Measurements from ENCODE around the gene PFKFB3. TPM values are rescaled to one million over a fixed set of nuclear protein-coding genes. Genes with fewer than 3 reads are reported as not detected.

PFKFB3 gene
- total RNA-seq, 1 donor from 2014 or later = 52.4 TPM

DNA sequence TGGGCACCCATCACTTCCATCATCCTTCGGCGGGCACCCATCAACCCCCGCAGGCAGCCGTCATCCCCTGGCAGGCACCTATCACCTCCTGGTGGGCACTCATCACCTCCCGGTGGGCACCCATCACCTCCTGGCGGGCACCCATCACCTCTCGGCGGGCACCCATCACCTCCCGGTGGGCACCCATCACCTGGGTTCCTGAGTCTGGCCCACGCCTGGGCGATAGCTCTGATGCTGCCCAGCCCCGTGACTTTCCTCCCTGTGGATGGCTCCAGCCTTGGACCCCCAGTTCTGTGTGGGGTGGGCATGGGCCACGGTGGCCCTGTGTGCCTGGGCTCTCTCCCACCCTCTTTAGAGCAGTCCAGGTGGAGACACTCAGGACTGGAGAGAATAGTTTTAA is 29.0 kb downstream of the PFKFB3 start:
- Histone ChIP-seq H3K4me2 (ENCODE audit: low read length) (no peak overlapping the region), H3K79me2 (ENCODE audit: insufficient read depth, low read length) (peaks cover 25% of the 10 kb centered on the region), H2AFZ (ENCODE audit: low read depth, low read length) (no peak overlapping the region), H3K4me1 (ENCODE audit: insufficient read depth, low read length) (peaks cover 25% of the 10 kb centered on the region), H3K9me3 (ENCODE audit: insufficient read depth, low read depth, low read length) (no peaks in the 10 kb centered on the region), H3K9ac (ENCODE audit: low read length) (no peak overlapping the region), H3K36me3 (ENCODE audit: insufficient read depth, low read length) (peaks cover 31% of the 10 kb centered on the region), H4K20me1 (ENCODE audit: insufficient read depth, low read length) (peaks cover 21% of the 10 kb centered on the region), H3K27ac (ENCODE audit: low read depth, low read length) (no peak overlapping the region), H3K27me3 (ENCODE audit: insufficient read depth, low read length) (no peaks in the 10 kb centered on the region), H3K4me3 (ENCODE audit: insufficient read depth, low read depth, low read length) (no peak overlapping the region)
- H3K27me3 Mint-ChIP-seq (ENCODE audit: low read depth, unreplicated experiment) = no peaks in the 10 kb centered on the region
- H3K36me3 Mint-ChIP-seq (ENCODE audit: low read depth, unreplicated experiment) = peaks cover 39% of the 10 kb centered on the region
- TF ChIP-seq, protein P1, sequence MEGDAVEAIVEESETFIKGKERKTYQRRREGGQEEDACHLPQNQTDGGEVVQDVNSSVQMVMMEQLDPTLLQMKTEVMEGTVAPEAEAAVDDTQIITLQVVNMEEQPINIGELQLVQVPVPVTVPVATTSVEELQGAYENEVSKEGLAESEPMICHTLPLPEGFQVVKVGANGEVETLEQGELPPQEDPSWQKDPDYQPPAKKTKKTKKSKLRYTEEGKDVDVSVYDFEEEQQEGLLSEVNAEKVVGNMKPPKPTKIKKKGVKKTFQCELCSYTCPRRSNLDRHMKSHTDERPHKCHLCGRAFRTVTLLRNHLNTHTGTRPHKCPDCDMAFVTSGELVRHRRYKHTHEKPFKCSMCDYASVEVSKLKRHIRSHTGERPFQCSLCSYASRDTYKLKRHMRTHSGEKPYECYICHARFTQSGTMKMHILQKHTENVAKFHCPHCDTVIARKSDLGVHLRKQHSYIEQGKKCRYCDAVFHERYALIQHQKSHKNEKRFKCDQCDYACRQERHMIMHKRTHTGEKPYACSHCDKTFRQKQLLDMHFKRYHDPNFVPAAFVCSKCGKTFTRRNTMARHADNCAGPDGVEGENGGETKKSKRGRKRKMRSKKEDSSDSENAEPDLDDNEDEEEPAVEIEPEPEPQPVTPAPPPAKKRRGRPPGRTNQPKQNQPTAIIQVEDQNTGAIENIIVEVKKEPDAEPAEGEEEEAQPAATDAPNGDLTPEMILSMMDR (IDR thresholded peaks at IDR 0.05; ENCODE audit: insufficient read depth, low read depth, low read length) = no peak
- no peak for TF ChIP-seq EZH2 (IDR thresholded peaks at IDR 0.05; ENCODE audit: insufficient read depth, low read length)
- no peaks in the 10 kb centered on the region for H3K4me1 Mint-ChIP-seq (ENCODE audit: low read depth, unreplicated experiment)
- no peak for DNase-seq (ENCODE audit: low read depth)
- FAIRE-seq = no peak
- H3K27ac Mint-ChIP-seq (ENCODE audit: unreplicated experiment) = peak overlapping the region; percentile 18
- H3K4me3 Mint-ChIP-seq (ENCODE audit: unreplicated experiment) = no peak overlapping the region
- no peaks in the 10 kb centered on the region for H3K9me3 Mint-ChIP-seq (ENCODE audit: unreplicated experiment)

DNA sequence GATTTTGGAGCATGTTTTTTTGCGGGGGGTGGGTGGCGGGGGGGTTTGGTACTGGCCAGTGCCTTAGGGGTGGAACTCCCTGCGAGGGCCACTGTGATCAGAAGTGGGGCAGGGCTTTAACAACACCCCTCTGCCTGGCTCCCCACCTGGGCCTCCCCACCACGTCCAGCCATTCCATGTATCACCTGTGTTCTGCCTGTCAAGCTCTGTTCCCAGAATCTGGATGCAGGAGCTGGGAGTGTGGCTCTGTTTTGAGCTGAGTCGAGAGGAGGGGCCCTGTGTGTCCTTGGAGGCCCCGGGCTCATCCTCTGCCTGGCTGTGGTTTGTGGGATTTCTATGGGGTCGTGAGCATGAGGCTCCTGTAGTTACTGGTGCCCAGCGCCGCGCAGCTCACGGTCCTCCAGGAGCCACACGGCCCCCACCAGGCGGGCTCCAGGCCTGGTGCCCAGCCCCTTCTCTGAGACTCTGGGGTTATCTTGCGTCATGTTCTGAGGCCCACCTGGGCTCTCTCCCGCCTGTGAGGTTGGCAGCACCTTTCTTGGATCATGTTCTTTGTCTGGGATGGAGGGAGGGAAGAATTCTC is 29.6 kb downstream of the PFKFB3 start:
- Mint-ChIP-seq H3K4me3 (ENCODE audit: unreplicated experiment) (no peak overlapping the region), H3K27me3 (ENCODE audit: low read depth, unreplicated experiment) (no peaks in the 10 kb centered on the region), H3K9me3 (ENCODE audit: unreplicated experiment) (no peaks in the 10 kb centered on the region), H3K27ac (ENCODE audit: unreplicated experiment) (no peak overlapping the region), H3K36me3 (ENCODE audit: low read depth, unreplicated experiment) (peaks cover 38% of the 10 kb centered on the region), H3K4me1 (ENCODE audit: low read depth, unreplicated experiment) (no peaks in the 10 kb centered on the region)
- peaks cover 23% of the 10 kb centered on the region for H3K4me1 ChIP-seq (ENCODE audit: insufficient read depth, low read length)
- no peak overlapping the region for H2AFZ ChIP-seq (ENCODE audit: low read depth, low read length)
- H3K4me3 ChIP-seq (ENCODE audit: insufficient read depth, low read depth, low read length) = no peak overlapping the region
- H3K9ac ChIP-seq (ENCODE audit: low read length) = no peak overlapping the region
- H3K79me2 ChIP-seq (ENCODE audit: insufficient read depth, low read length) = peaks cover 25% of the 10 kb centered on the region
- DNase-seq (ENCODE audit: low read depth) (no peak), FAIRE-seq (no peak)
- H3K27ac ChIP-seq (ENCODE audit: low read depth, low read length) = no peak overlapping the region
- H3K4me2 ChIP-seq (ENCODE audit: low read length) = no peak overlapping the region
- no peak for TF ChIP-seq EZH2 (IDR thresholded peaks at IDR 0.05; ENCODE audit: insufficient read depth, low read length)
- TF ChIP-seq, protein P1 (IDR thresholded peaks at IDR 0.05; ENCODE audit: insufficient read depth, low read depth, low read length) = no peak
- H3K36me3 ChIP-seq (ENCODE audit: insufficient read depth, low read length) = peaks cover 30% of the 10 kb centered on the region
- H4K20me1 ChIP-seq (ENCODE audit: insufficient read depth, low read length) = peaks cover 17% of the 10 kb centered on the region
- no peaks in the 10 kb centered on the region for H3K27me3 ChIP-seq (ENCODE audit: insufficient read depth, low read length)
- H3K9me3 ChIP-seq (ENCODE audit: insufficient read depth, low read depth, low read length) = no peaks in the 10 kb centered on the region

Measured in astrocyte (in vitro differentiated cells and primary cell).